K562 (cell line): Measurements from ENCODE around the gene CPTP. TPM values are rescaled to one million over a fixed set of nuclear protein-coding genes. Genes with fewer than 3 reads are reported as not detected.

ENCODE experiments used
- ATAC-seq: fragments of 200-7000 bp; cut with Tn5 transposase; 3 replicates; pipeline ENCODE4 v1.9.1; 2020; ENCODE audit warnings: moderate library complexity
- BruUV-seq: library from RNA; stranded (reverse); fragments of 400-500 nt; replicated peaks from 2 replicates; lab custom pipeline; 2021; lab: Mats Ljungman, UMichigan
- CTCF ChIA-PET: fragments of 300-600 bp; formaldehyde crosslinking; extraction: SDS; loops from one replicate; lab custom pipeline; 2021; ENCODE audit warnings: low intra/inter-chr PET ratio; lab: Yijun Ruan, JAX
- POLR2A ChIA-PET: fragments of 300-600, 350-650 bp; sonication (Branson Sonifier 250); formaldehyde crosslinking; extraction: SDS; loops from one replicate; lab custom pipeline; 2021; ENCODE audit warnings: antibody characterized with exemption, inconsistent platforms; lab: Yijun Ruan, JAX
- DNase-seq, 4 experiments: peaks; one replicate each; pipeline versions ENCODE4 v3.0.0 to v3.0.0-alpha.2; 2011 to 2018; ENCODE audit warnings: low spot score in 3 of 4, mixed read lengths in 3 of 4; ENCODE audit errors: extremely low read depth in 1 of 4
- FAIRE-seq: peaks from 2 replicates; lab custom pipeline; 2011; peaks lifted over from hg19 to GRCh38; lab: Jason Lieb, UNC
- H2AFZ ChIP-seq: 2 replicates; pipeline ENCODE4 v1.6.0; 2011; ENCODE audit warnings: low read depth, low read length, control low read depth, inconsistent platforms
- H3K27ac ChIP-seq: fragments of 200-600 bp; 3 replicates; pipeline ENCODE4 v1.8.0; 2011; ENCODE audit warnings: low read depth, mild to moderate bottlenecking, control low read depth, inconsistent platforms, low read length, moderate library complexity, mixed read lengths; ENCODE audit errors: extremely low read depth
- H3K27me3 ChIP-seq, 2 experiments: fragments of 300-600 bp in 1 of 2; 2 replicates in 1 of 2; 3 replicates in 1 of 2; pipeline versions ENCODE4 v1.6.0 to v1.8.0; 2011; ENCODE audit warnings: inconsistent platforms in 2 of 2, low read length in 2 of 2, mild to moderate bottlenecking in 1 of 2, mixed read lengths in 1 of 2, moderate library complexity in 1 of 2; ENCODE audit not compliant: control insufficient read depth in 2 of 2, insufficient read depth in 2 of 2
- H3K36me3 ChIP-seq: fragments of 300-600 bp; 3 replicates; pipeline ENCODE4 v1.8.0; 2011; ENCODE audit warnings: mild to moderate bottlenecking, low read length, inconsistent platforms; ENCODE audit not compliant: control insufficient read depth, insufficient read depth
- H3K4me1 ChIP-seq, 2 experiments: fragments of 200-600 bp in 1 of 2; replicated peaks in 1 of 2; 2 replicates in 1 of 2; 3 replicates in 1 of 2; pipeline versions ENCODE4 v1.5.1 to v1.8.0; 2011; ENCODE audit warnings: inconsistent platforms in 2 of 2, low read length in 2 of 2, mild to moderate bottlenecking in 1 of 2, mixed read lengths in 1 of 2, moderate library complexity in 1 of 2; ENCODE audit not compliant: control insufficient read depth in 2 of 2, insufficient read depth in 2 of 2
- H3K4me2 ChIP-seq: 2 replicates; pipeline ENCODE4 v1.6.1; 2011; ENCODE audit warnings: low read length, control low read depth, inconsistent platforms, mixed read lengths; ENCODE audit not compliant: insufficient read depth
- H3K4me3 ChIP-seq: fragments of 200-600 bp; sonication (generic), shearing (Covaris generic); 2 replicates; pipeline ENCODE4 v1.5.1; 2016; ENCODE audit warnings: control low read depth, inconsistent platforms
- H3K79me2 ChIP-seq: fragments of 200-600 bp; 3 replicates; pipeline ENCODE4 v1.8.0; 2011; ENCODE audit warnings: low read length, inconsistent platforms; ENCODE audit not compliant: control insufficient read depth, insufficient read depth
- H3K9ac ChIP-seq, 2 experiments: 2 replicates each; pipeline versions ENCODE4 v1.6.0 to v1.6.1; 2011; ENCODE audit warnings: low read depth in 2 of 2, low read length in 2 of 2, control low read depth in 1 of 2, inconsistent platforms in 1 of 2, mild to moderate bottlenecking in 1 of 2, mixed read lengths in 1 of 2; ENCODE audit not compliant: insufficient read depth in 1 of 2
- H3K9me1 ChIP-seq: one replicate; pipeline ENCODE4 v1.6.0; 2011; ENCODE audit warnings: inconsistent platforms, mild to moderate bottlenecking, low read length, moderate library complexity; ENCODE audit not compliant: control insufficient read depth, insufficient read depth
- H3K9me3 ChIP-seq: replicated peaks from 2 replicates; pipeline ENCODE4 v1.5.1; 2011; ENCODE audit warnings: low read depth, low read length, inconsistent platforms; ENCODE audit not compliant: control insufficient read depth, insufficient read depth
- H4K20me1 ChIP-seq: replicated peaks from 2 replicates; pipeline ENCODE4 v1.6.1; 2011; ENCODE audit warnings: low read length, inconsistent platforms, mixed read lengths; ENCODE audit not compliant: control insufficient read depth, insufficient read depth
- DMBX1 ChIP-seq: fragments of 250-450 bp; sonication (Bioruptor Pico); IDR thresholded peaks from 2 replicates; pipeline ENCODE4 v1.8.0; 2022; ENCODE audit warnings: inconsistent platforms, mild to moderate bottlenecking, moderate library complexity, borderline replicate concordance
- FIP1L1 ChIP-seq: fragments of 200-400 bp; formaldehyde crosslinking; IDR thresholded peaks from 2 replicates; pipeline ENCODE4 v1.6.1; 2018; ENCODE audit warnings: mild to moderate bottlenecking, low read depth, low read length; ENCODE audit not compliant: poor library complexity, severe bottlenecking
- HDAC1 ChIP-seq, 2 experiments: fragments of 450-650 bp; IDR thresholded peaks; 2 replicates each; pipeline ENCODE4 v1.6.1; 2016 to 2017; ENCODE audit warnings: inconsistent platforms in 1 of 2, mild to moderate bottlenecking in 1 of 2, moderate library complexity in 1 of 2
- NCOA1 ChIP-seq: fragments of 450-650 bp; IDR thresholded peaks from 2 replicates; pipeline ENCODE4 v1.6.1; 2016; ENCODE audit warnings: low read depth
- TEAD1 ChIP-seq, 2 experiments: fragments of 450-650 bp in 1 of 2; sonication (generic) in 1 of 2; formaldehyde crosslinking; IDR thresholded peaks; 2 replicates each; pipeline versions ENCODE4 v1.4.0 to v1.8.0; 2020 to 2022; ENCODE audit warnings: mild to moderate bottlenecking in 2 of 2, missing genetic modification reagents in 1 of 2
- ZNF561 ChIP-seq: fragments of 450-650 bp; formaldehyde crosslinking; conservative IDR thresholded peaks from 2 replicates; pipeline ENCODE4 v1.4.0; 2020; ENCODE audit warnings: mild to moderate bottlenecking, moderate library complexity
- WGBS: fragments of 100-300 bp; shearing (Covaris generic); methylation state at CpG from one replicate; pipeline ENCODE4 v1.1.6; 2016; ENCODE audit warnings: low coverage, mixed read lengths; ENCODE audit not compliant: insufficient coverage; ENCODE audit errors: missing lambda C conversion rate; 5-methylcytosine and 5-hydroxymethylcytosine counted together
- in situ Hi-C: fragments of 300-500 bp; cut with MboI; formaldehyde crosslinking; loops from 4 replicates; pipeline ENCODE4 v1.15.0; 2018; ENCODE audit warnings: inconsistent platforms, mixed read lengths
- intact Hi-C: fragments of 100-400 bp; cut with micrococcal nuclease; formaldehyde crosslinking; loops from 2 replicates; pipeline ENCODE4 v1.14.2; 2022
- polyA plus RNA-seq, 8 experiments: library from polyadenylated mRNA; depleted of rRNA in 4 of 8; stranded (reverse) in 5 of 8; unstranded in 3 of 8; fragments of >200 nt; fragmentation: Nextera tagmentation in 2 of 8; fragmentation: Illumina TruSeq in 1 of 8; extraction: Ambion mirVana in 2 of 8; extraction: Trizol in 1 of 8; gene quantifications; 2 replicates each; pipeline versions ENCODE4 v1.2.1 to v1.2.3, GENCODE V29; 2011 to 2014; ENCODE audit warnings: inconsistent platforms in 1 of 8, missing spikeins in 1 of 8
- total RNA-seq, 7 experiments: library from RNA; depleted of rRNA in 6 of 7; stranded (reverse); fragments of >200 nt in 6 of 7; fragmentation: Illumina TruSeq in 2 of 7; extraction: Trizol in 2 of 7; gene quantifications; 2 replicates each; pipeline versions ENCODE4 v1.2.1 to v1.2.3, GENCODE V29; 2011 to 2021; ENCODE audit warnings: low replicate concordance in 1 of 7
- TF ChIP-seq, protein P1 (sequence below): fragments of 450-650 bp; formaldehyde crosslinking; IDR thresholded peaks from 2 replicates; pipeline ENCODE4 v1.4.0; 2020; ENCODE audit warnings: mild to moderate bottlenecking
- TF ChIP-seq, protein P2 (sequence below): sonication (generic); formaldehyde crosslinking; IDR thresholded peaks from 2 replicates; pipeline ENCODE4 v1.8.0; 2022; ENCODE audit warnings: mild to moderate bottlenecking, missing genetic modification reagents

CPTP gene
- total and polyA plus RNA-seq, 9 of the 15 experiments (the other 6 are each of a cell fraction or from before 2014, with no cell fraction given) = 0.11 to 25.8 (median 3.5) TPM

DNA sequence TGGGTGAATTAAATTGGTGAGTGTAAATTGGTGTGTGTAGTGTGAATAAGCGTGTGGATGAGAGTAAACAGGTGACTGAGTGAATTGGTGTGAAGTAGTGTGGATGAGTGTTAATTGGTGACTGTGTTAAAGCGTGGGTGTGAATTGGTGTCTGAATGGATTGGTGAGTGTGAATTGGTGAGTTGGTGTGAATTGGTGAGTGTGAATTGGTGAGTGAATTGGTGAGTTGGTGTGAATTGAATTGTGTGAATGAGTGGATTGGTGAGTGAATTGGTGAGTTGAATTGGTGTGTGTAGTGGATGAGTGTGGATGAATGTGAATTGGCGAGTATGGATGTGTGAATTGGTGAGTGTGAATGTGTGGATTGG lies 42.1 kb downstream of the CPTP start:
- no TSS peak for BruUV-seq
- intact Hi-C loops = no loop called here
- H3K4me3 ChIP-seq = no peak overlapping the region
- H3K9me3 ChIP-seq = peaks cover 10% of the 10 kb centered on the region
- H3K36me3 ChIP-seq = peaks cover 5% of the 10 kb centered on the region; the same call in 2 of the 3 replicates
- peaks cover 2% of the 10 kb centered on the region; the same call in 1 of the 3 replicates for H3K79me2 ChIP-seq
- H3K27me3 ChIP-seq = no peaks in the 10 kb centered on the region
- DNase-seq = no peak
- H3K9me1 ChIP-seq = peaks cover 5% of the 10 kb centered on the region
- TF ChIP-seq DMBX1 (CRISPR knock-in tag) = no peak
- TF ChIP-seq HDAC1 (IDR thresholded peaks at IDR 0.05) = peak in 1 of 2 experiments; percentile 31; a peak in 1 of 4 replicates
- TF ChIP-seq, protein P1, sequence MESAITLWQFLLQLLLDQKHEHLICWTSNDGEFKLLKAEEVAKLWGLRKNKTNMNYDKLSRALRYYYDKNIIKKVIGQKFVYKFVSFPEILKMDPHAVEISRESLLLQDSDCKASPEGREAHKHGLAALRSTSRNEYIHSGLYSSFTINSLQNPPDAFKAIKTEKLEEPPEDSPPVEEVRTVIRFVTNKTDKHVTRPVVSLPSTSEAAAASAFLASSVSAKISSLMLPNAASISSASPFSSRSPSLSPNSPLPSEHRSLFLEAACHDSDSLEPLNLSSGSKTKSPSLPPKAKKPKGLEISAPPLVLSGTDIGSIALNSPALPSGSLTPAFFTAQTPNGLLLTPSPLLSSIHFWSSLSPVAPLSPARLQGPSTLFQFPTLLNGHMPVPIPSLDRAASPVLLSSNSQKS = no peak
- no peak for TF ChIP-seq FIP1L1
- TF ChIP-seq ZNF561 (CRISPR knock-in tag) = no peak
- peak; percentile 25; the same call in 1 of the 2 replicates for TF ChIP-seq NCOA1
- TF ChIP-seq, protein P2, sequence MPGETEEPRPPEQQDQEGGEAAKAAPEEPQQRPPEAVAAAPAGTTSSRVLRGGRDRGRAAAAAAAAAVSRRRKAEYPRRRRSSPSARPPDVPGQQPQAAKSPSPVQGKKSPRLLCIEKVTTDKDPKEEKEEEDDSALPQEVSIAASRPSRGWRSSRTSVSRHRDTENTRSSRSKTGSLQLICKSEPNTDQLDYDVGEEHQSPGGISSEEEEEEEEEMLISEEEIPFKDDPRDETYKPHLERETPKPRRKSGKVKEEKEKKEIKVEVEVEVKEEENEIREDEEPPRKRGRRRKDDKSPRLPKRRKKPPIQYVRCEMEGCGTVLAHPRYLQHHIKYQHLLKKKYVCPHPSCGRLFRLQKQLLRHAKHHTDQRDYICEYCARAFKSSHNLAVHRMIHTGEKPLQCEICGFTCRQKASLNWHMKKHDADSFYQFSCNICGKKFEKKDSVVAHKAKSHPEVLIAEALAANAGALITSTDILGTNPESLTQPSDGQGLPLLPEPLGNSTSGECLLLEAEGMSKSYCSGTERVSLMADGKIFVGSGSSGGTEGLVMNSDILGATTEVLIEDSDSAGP (CRISPR knock-in tag) = no peak
- TF ChIP-seq TEAD1 (CRISPR knock-in tag; IDR thresholded peaks at IDR 0.05) = no peak
- ChIA-PET POLR2A (no interaction called here), CTCF (no interaction called here)
- no peak overlapping the region for H2AFZ ChIP-seq
- no peak for FAIRE-seq
- WGBS = 57% methylated on average over 3 of the region's 3 CpGs
- no peak overlapping the region for H3K27ac ChIP-seq
- H3K4me1 ChIP-seq = peaks cover 5 to 17% of the 10 kb centered on the region in 2 experiments
- H3K4me2 ChIP-seq = no peak overlapping the region
- no peak overlapping the region for H3K9ac ChIP-seq
- no peak for ATAC-seq
- peaks cover 3% of the 10 kb centered on the region; the same call in 1 of the 2 replicates for H4K20me1 ChIP-seq
- in situ Hi-C loops = loop anchor here (10.0 kb wide), 1 partner anchor 548 kb away; the partner anchor contains the start of genes CALML6 and TMEM52
